ENCODE measurements around the gene MAGOH. TPM values are rescaled to one million over a fixed set of nuclear protein-coding genes. Genes with fewer than 3 reads are reported as not detected.

Gene MAGOH
- total and polyA plus RNA-seq, 2 of the 13 experiments (the other 11 are each of a cell fraction or from before 2014, with no cell fraction given) = 24.1 to 87.0 TPM

GRCh38 chr1:53220171-53220961 lies 18.0 kb downstream of the MAGOH start, which contains the start of gene CZIB (continued):
- TF ChIP-seq ZBTB40 (IDR thresholded peaks at IDR 0.05) (no peak), ZBTB40 (CRISPR knock-in tag; IDR thresholded peaks at IDR 0.05) (peak; percentile 83), KMT2A (CRISPR knock-in tag; IDR thresholded peaks at IDR 0.05) (peak; percentile 69; the same call in 1 of the 2 replicates), MLX (CRISPR knock-in tag; IDR thresholded peaks at IDR 0.05) (no peak), MXD4 (CRISPR knock-in tag; IDR thresholded peaks at IDR 0.05) (peak; percentile 78; the same call in 1 of the 2 replicates), IRX3 (CRISPR knock-in tag; IDR thresholded peaks at IDR 0.05; ENCODE audit: borderline replicate concordance, low read depth) (peak; percentile 80; the same call in 1 of the 2 replicates), NFKBIZ (CRISPR knock-in tag; IDR thresholded peaks at IDR 0.05) (no peak), ZHX1 (CRISPR knock-in tag; IDR thresholded peaks at IDR 0.05; ENCODE audit: low read depth) (peak; percentile 74; the same call in 1 of the 2 replicates), AHDC1 (CRISPR knock-in tag; IDR thresholded peaks at IDR 0.05; ENCODE audit: borderline replicate concordance) (no peak), RFX5 (IDR thresholded peaks at IDR 0.05; ENCODE audit: low read depth, low read length) (no peak)

Data from HepG2 (cell line).